ENCODE results near the gene C2orf76.

Gene C2orf76

DNA sequence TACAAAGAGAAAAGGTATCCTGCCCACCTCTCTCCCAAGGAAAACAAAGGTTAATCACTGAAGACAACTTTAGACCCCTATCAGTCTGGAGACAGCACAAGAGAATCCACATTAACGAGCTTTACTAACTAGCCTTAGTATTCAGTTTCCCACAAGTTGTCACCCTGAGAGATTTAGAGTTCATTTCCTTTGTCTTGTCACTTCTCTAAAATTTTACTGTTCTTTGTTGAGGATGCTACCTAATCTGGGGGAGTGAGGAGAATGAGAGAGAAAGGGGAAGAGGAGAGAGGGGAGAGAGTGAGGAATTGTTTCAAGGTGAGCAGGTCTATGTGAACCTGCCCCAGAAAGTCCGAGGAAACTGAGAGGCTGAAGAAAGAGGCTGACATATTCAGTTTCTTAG is 28.4 kb downstream of the C2orf76 start:
- DNase-seq (ENCODE audit: low spot score), result no peak

DNA sequence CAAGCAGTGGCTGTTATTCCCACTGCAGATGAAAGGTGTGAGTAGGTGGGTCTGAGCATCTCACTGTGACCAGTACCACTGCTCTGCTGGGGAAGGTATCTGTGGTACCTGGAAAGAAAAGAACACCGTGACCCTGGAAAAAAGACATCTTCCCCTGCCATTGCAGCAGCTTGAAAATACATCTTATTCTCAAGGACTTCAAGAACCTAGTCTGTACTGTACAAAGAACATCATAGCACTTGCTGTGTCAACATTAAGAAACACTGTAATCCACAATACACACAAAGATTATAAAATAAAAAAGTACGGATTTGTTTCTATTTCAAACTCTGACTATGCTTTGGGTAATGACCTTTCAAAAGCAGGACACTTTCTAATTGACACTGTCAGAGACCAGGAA is 28.9 kb downstream of the C2orf76 start:
- DNase-seq (ENCODE audit: low spot score), result no peak

DNA sequence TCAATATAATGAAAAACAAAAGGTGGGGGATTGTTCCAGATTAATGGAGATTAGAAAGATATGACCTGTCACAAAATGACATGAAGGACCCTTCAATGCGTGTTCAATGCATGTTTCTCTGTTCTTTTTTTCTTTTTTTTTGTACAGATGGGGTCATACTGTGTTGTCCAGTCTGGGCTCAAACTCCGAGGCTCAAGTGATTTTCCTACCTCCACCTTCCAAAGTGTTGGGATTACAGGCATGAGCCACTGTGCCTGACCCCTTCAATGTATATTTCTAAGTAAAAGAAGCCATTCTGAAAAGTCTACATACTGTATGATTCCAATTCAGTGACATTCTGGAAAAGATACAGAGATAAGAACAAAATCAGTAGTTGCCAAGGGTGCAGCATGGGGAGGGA is 32.8 kb downstream of the C2orf76 start:
- no peak for DNase-seq (ENCODE audit: low spot score)

DNA sequence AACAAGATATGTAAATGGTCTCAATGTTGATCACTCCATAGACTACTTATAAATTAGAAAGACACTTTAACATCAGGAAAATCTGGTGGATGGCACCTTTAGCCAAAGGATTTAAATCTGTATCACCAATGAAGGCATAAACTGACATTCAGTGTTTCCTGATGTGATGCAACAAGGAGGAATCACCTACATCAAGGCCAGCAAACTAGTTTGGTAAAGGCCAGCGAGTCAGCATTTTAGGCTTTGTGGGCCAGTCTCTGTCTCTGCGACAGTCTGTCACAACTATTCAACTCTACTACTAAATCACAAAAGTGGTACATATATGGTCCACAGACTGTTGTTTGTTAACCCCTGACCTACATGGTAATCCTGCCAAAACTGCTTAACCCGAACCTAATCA is 33.3 kb downstream of the C2orf76 start:
- no peak for DNase-seq (ENCODE audit: low spot score)

DNA sequence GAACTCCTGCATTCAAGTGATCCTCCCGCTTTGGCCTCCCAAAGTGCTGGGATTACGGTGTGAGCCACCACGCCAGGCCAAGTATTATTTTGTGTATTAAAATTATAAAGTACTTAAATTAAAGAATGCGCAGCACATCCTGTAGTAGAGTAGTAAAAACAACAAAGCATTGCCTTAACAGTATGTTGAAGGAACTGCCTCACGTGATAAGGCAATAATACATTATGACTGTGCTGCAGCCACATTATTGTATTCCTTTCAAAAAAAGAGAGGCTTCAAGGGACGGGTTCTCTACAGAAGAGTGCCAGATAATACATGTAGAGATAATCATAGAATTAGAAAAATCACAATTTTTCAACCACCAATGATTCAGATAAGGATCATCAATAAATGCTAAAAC is 33.7 kb downstream of the C2orf76 start:
- no peak for DNase-seq (ENCODE audit: low spot score)

DNA sequence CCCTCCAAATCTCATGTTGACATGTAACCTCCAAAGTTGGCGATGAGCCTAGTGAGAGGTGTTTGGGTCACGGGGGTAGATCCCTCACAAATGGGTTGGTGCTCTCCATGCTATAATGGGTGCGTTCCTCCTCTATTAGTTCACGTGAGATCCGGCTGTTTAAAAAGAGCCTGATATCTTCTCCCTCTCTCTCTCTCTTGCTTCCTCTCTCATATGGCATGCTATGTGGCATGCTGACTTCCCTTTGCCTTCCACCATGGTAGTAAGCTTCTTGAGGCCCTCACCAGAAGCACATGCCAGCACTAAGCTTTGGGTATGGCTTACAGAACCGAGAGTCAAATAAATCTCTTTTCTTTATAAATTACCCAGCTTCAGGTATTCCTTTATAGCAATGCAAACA is 39.2 kb downstream of the C2orf76 start:
- DNase-seq (ENCODE audit: low spot score), result no peak

DNA sequence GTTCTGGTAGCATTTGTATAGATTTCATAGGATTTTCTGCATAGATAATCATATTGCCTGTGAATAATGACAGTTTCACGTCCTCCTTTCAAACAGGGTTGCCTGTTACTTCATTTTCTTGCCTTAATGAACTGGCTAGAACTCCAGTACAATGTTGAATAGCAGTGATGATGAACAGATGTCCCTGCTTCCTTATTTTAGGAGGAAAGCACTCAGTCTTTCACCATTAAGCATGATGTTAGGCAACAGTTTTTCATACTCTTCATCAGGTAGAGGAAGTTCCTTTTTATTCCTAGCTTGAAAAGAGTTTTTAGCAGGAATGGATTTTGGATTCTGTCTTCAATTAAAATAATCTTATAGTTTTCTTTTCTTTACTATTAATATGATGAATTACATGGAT is 39.7 kb downstream of the C2orf76 start:
- no peak for DNase-seq (ENCODE audit: low spot score)

DNA sequence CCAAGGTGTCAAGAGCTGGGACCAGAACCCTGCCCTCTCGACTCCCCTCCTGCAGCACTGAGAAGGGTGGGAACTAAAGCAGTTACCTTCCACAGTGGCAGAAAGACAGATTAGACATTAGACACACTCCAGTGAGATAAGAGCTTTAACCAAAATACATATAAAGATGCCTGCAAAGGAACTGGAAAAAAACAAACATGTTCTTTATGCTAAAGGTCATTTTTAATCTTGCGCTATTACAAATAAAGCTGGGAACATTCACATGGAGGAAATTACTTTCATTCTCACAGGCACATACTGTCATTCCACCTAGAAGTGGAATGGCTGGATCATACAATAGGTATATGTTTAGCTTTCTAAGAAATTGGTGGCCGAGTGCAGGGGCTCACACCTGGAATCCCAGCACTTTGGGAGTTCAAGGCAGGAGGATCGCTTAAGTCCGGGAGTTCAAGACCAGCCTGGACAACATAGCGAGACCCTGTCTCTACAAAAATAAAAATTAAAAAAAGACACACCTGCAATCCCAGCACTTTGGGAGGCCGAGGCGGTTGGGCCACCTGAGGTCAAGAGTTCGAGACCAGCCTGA is 41.9 kb downstream of the C2orf76 start:
- no peak for DNase-seq (ENCODE audit: low spot score)

DNA sequence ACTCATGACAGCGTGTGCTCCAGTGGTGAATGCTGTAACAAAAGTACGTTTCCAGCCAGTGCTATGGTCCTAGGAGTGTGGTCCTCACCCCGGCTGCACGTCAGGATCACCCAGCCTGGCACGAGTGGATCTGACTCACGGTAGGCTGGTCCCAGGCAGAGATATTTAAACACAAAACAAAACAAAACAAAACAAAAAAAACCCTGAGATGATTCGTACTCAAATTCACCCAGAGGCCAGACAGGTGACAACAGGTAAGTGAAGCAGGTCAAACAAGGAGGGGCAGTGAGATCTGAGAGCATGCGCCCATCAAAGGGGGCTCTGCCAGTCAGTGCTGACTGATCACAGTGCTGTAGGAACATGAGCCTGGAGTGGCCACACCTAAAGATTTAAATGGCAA is 43.2 kb downstream of the C2orf76 start:
- DNase-seq (ENCODE audit: low spot score), result no peak

DNA sequence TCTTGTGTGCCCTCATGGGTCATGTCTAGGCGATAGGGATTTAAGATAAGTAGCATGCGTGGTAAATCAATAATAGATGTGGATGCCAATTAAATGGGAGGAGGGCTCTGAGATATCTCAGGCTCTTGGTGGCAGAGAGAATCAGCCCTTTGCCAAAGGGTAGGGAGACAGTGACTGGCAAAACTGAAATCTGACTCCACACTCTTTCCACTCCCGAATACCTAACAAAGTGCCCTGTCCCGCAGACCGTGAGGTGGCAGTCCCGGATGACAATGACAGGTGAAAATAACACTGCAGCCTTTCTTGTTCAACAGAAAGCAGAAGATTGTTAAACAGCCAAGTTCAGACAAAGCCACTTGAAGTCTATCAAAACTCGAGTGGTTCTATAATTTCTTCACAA is 47.0 kb downstream of the C2orf76 start:
- DNase-seq (ENCODE audit: low spot score), result no peak

DNA sequence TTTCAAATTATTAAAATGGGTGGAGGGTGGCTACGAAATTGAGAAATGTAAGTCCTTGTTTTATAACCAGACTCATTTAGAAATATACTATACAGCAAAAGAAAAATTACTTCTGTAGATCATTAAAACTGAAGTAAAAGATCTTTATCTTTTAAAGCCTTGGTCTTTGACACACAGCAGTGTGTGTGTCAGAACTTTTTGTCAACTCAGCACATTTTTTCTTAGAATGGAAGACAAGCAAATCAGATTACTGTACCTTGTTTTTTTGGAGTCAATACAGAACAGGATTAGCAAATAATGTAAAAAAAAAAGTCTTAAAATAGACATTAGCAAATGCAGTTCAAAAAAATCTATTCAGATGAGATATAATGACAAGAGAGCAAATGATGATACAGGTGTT is 49.1 kb downstream of the C2orf76 start:
- no peak for DNase-seq (ENCODE audit: low spot score)

DNA sequence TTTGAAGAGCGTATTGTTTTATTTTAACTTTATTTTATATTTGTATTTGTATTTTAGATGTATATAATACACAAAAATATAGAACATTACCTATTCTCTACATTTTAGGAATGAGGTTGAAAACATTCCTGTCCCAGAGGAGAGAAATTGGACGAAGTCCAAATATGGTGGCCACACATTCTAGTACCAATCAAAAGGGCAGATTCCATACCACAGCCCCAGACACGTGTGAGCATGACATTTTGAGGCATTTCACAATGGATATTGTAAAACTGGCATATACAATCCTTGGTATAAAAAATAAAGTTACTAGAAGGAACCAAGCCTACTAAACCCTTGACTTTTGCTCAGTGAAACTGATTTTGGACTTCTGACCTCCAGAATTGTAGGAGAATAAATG is 50.6 kb downstream of the C2orf76 start:
- DNase-seq (ENCODE audit: low spot score), result no peak

DNA sequence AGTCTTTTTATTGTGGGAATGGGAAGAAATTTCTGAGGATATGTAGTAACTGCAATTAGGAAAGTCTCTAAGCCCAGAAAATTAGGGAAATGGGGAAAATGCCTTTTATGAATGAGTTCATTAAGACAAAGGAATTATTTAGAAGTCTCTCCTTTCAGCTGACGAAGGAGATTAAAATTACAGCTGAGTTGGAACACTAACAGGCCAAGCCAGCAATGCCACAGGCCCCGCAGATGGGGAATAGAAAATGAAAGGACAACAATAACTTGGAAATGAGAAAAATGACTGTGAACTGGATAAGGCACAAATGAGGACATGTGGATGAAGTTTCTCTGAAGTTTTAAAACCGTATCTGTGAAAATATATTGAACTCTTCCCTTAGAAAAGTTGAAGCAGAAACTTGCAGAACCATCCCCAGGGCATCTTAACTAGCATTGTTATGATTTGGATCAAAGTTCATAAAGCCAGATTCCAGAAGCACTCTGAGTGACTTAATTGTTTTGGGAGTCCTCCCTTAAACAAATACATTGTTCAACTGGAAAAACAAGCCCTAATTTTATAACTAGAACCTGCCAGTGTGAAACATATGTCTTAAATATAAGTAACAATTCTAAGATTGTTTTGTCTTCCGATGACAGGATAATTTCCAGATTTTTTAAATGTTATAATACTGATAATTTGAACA is 51.3 kb downstream of the C2orf76 start:
- no peak for DNase-seq (ENCODE audit: low spot score)

DNA sequence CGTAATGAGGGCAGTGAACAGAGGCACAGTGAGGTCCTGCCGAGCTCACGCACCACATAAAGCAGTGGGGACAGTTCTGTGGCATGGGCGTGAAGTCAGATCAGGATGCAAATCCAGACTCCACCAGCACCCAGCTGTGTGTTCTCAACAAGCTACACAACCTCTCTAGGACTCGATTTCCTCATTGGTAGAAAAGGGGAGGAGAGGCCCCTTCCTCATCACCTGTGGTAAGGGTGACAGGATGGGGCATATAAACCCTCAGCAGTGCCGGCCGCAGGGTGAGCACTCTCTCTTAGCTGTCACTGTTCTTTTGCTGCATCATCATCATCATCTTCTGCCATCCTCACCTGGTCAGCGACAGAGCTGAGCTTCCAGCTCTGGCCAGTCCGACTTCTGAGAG is 54.8 kb downstream of the C2orf76 start:
- DNase-seq (ENCODE audit: low spot score), result no peak

DNA sequence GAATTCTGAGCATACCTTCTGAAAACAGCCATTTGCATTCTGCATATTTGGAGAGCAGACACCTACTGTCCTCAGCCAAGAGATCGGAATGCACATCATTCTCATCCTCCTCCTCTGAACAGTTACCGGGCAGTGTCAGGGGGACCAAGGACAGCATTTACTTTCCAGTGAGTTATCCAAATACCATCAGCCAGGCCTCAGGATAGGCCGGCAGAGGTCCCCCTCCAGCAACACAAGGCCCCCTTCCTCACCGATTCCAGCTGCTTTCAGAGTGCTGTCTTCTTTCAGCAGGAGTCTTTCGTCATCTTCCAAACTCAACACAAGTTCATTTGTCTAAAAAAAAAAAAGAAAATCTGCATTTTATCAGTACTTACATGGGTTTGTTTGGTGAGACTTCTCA is 55.3 kb downstream of the C2orf76 start:
- DNase-seq (ENCODE audit: low spot score), result no peak

DNA sequence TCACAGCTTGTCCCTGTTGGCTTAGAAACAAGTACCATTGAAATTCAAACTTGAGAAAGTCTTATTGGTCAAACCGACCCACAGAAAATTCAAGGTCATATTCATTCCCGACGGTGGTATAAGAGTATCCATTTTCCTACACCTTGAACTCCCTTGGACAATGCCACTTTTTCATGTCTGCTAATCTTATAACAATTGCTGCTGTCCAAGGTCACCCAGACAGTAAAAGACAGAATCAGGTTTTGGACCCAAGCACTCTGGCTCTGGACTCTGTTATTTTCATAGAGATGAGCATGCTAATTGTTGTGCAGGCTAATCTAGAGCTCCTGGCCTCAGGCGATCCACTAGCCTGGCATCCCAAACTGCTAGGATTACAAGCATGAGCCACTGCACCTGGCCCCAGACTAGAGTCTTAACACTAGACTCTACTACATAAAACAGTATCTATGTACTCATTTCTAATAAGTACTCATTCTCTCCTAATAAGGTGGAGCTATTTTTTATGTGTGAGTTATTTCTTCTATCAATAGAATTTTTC is 57.8 kb downstream of the C2orf76 start:
- DNase-seq (ENCODE audit: low spot score), result no peak

DNA sequence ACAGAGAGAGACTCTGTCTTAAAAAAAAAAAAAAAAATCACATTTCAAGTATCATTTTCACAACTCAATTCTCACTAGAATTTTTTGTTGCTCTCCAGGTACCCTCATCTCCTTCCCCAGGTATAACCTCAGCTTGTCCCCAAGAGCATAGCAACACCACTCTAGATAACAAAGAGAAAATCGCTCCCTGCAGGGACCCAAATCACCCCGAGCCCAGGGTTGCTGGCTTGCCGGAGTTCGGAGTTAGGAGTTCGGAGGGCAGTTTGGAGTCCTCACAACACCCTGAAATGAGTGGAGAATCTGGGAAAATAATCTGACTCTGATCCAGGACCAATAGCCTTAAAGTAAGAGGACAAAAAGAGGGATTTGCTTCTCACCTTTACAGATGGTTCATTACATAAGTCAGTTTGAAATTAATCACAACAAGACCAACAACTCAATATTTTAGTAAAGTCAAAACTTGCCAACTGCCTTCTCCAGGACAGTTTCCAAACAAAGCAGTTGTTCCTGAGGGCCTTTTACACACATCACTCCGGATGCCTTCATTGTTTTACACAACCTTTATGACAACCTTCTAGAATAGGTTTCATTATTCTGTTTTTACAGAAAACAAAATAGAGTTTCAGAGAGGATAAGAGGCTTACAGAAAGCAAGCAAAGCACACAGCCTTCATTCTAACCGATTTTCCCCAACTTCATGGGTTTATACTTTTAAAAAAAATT is 59.1 kb downstream of the C2orf76 start:
- no peak for DNase-seq (ENCODE audit: low spot score)

DNA sequence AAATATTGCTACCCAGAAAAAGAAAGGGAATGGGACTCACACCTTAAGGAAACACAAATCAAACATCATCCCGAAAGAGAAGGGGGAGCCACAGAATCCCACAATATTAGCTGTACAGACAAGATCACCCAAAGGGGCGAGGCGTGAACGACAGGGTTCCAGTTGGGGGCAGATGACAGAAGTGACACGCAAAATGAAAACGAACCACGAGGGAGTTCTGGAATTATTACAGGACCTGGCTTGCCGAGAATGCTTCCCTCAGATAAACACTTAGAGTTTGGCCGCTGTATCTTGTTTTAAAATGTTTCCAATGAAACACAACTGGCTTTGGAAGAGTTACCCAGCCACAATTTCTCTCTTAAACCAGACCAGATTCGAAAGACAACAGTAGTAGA is 60.4 kb downstream of the C2orf76 start:
- DNase-seq (ENCODE audit: low spot score), result no peak

DNA sequence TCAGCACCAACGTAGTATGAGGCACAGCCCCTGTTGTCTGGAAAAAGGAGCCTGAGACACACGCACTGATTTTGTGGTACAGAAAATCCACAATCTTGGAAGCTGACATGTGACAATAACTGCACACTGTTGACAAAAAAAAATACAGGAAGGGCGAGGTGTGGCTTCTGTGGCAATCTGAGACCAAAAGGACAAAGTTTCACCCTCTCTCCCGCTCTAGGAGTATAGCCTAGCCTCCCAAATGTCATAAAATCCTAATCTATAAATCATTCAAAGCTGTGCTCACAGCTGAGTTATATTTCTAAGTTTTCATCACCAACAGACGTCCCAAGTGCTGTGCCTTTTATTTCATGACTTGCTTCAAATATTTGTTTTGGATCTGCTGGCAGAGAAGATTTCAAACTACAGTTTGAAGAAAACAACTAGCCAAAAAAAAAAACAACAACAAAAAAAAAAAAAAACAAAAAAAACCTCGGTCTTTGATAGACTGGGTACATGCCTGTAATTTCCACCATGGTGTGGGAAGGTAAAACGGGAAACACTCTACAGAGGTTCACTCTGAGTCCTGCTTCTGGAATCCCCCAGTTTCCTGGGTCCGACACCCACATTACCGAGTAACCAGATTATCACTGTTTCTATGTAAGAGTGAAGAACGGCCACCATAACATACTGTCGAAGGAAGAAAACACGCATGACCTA is 61.0 kb downstream of the C2orf76 start:
- DNase-seq (ENCODE audit: low spot score), result no peak

DNA sequence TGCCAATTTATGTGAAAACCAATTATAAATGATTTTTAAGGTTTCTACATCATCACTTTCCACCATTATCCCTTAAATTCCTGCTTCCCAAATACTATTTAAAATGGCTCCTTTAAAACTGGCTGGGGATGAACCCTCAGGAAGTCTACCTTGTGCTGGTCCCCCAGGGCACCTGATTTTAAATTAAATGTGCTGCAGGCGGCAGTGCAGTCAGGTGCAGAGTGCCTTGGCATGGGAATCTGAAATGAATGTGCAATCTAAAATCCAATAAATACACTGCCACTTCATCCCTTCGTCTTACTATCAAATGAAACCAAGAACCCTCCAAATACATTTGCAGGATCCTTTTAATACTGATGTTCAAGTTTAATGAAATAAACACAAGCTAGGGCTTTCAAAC is 61.8 kb downstream of the C2orf76 start:
- no peak for DNase-seq (ENCODE audit: low spot score)

DNA sequence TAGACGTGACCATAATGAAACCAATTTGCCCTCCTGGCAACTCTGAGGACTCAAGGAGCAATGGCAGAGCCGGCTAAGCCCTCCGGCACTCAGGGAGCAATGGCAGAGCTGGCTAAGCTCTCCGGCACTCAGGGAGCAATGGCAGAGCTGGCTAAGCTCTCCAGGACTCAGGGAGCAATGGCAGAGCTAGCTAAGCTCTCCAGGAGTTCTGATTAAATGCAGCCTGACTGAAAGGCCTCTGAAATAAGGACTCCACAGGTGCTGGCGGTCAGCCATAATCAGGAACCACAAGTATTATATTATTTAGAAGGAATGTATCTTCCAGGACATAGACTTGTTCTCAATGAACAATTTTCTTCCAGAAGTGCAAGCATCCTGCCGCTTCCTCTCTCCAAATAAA is 65.2 kb downstream of the C2orf76 start:
- DNase-seq (ENCODE audit: low spot score), result no peak

DNA sequence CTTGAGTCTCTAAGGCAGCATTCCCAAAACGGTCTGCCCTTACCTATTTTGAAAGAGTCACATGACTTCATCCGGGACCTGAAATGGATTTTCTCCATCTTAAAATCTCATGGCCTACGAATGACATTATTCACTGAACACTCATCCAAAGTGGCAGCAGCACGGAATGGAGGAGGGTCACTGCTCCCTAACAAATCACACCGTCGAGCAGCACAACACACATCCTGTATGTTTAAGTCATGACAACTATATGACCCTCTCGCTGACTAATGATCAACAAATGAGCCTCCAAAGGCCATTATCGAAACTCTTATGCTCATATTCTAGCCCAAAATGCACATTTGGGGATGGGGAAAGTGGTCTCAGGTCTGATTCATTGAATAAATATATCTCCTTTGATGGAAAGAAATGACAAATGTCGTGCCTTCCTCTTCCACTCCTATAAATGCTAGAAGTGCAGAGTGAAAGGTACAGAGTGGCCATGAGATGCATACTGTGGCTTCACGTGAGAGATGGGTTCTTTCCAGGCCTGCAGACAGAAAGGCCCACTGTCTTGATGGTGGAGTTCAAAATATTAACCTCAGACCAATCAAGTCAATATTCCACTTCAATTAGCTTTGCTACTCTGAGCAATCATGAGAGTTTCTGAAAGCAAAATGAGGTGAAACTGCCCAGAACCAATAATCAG is 70.8 kb downstream of the C2orf76 start:
- no peak for DNase-seq (ENCODE audit: low spot score)

All from HuH-7.5 (cell line).